Measurements from ENCODE around the gene GP1BA. TPM values are rescaled to one million over a fixed set of nuclear protein-coding genes. Genes with fewer than 3 reads are reported as not detected.

The GP1BA gene
- total RNA-seq, 1 experiment from 2014 or later = not detected

- no peaks in the 10 kb centered on the region for H3K9me3 Mint-ChIP-seq (ENCODE audit: unreplicated experiment)
- BruUV-seq (replicated peaks) = no TSS peak
- ChIA-PET CTCF (interaction anchor here (0.6 to 12.8 kb wide), 7 partner anchors 10 to 189 kb away, joined by 3 to 88 read pairs (median 5); partner anchors contain the start of genes CHRNE, GLTPD2 and VMO1), POLR2A (interaction anchor here (0.6 to 2.0 kb wide), 6 partner anchors 9 to 160 kb away, joined by 3 to 5 read pairs (median 4); no protein-coding TSS in a partner anchor)
- TF ChIP-seq CTCF (IDR thresholded peaks at IDR 0.05; ENCODE audit: unreplicated experiment) = no peak
- no peak overlapping the region for H3K27ac Mint-ChIP-seq (ENCODE audit: low read depth, unreplicated experiment)
- H3K4me1 Mint-ChIP-seq (ENCODE audit: insufficient read depth, unreplicated experiment) = no peaks in the 10 kb centered on the region
- no peak for DNase-seq (ENCODE audit: unreplicated experiment)
- H3K36me3 Mint-ChIP-seq (ENCODE audit: insufficient read depth, unreplicated experiment) = peaks cover 78% of the 10 kb centered on the region
- intact Hi-C loops (cut with micrococcal nuclease) = no loop called here
- no peak overlapping the region for H3K4me3 Mint-ChIP-seq (ENCODE audit: unreplicated experiment)
- no peaks in the 10 kb centered on the region for H3K27me3 Mint-ChIP-seq (ENCODE audit: insufficient read depth, unreplicated experiment)
Measured at GRCh38 chr17:4891411-4892410, 40.4 kb upstream of the GP1BA start.

GRCh38 chr17:4892499-4893221 lies 39.4 kb upstream of the GP1BA start:
- intact Hi-C loops (cut with micrococcal nuclease) = no loop called here
- H3K4me3 Mint-ChIP-seq (ENCODE audit: unreplicated experiment) = no peak overlapping the region
- no peak overlapping the region for H3K27ac Mint-ChIP-seq (ENCODE audit: low read depth, unreplicated experiment)
- no peak for DNase-seq (ENCODE audit: unreplicated experiment)
- no peaks in the 10 kb centered on the region for H3K4me1 Mint-ChIP-seq (ENCODE audit: insufficient read depth, unreplicated experiment)
- H3K36me3 Mint-ChIP-seq (ENCODE audit: insufficient read depth, unreplicated experiment) = peaks cover 78% of the 10 kb centered on the region
- no TSS peak for BruUV-seq (replicated peaks)
- no peak for TF ChIP-seq CTCF (IDR thresholded peaks at IDR 0.05; ENCODE audit: unreplicated experiment)
- CTCF ChIA-PET = interaction anchor here (0.6 to 1.0 kb wide), 2 partner anchors 58 to 190 kb away, joined by 3 read pairs; no protein-coding TSS in a partner anchor
- no peaks in the 10 kb centered on the region for H3K9me3 Mint-ChIP-seq (ENCODE audit: unreplicated experiment)
- H3K27me3 Mint-ChIP-seq (ENCODE audit: insufficient read depth, unreplicated experiment) = no peaks in the 10 kb centered on the region
- POLR2A ChIA-PET = interaction anchor here (0.9 to 2.0 kb wide), 3 partner anchors 9 to 161 kb away, joined by 3 to 5 read pairs (median 4); no protein-coding TSS in a partner anchor

GRCh38 chr17:4893272-4893671 lies 38.8 kb upstream of the GP1BA start:
- Mint-ChIP-seq H3K36me3 (ENCODE audit: insufficient read depth, unreplicated experiment) (peaks cover 78% of the 10 kb centered on the region), H3K4me3 (ENCODE audit: unreplicated experiment) (no peak overlapping the region), H3K27ac (ENCODE audit: low read depth, unreplicated experiment) (no peak overlapping the region), H3K9me3 (ENCODE audit: unreplicated experiment) (no peaks in the 10 kb centered on the region), H3K27me3 (ENCODE audit: insufficient read depth, unreplicated experiment) (no peaks in the 10 kb centered on the region), H3K4me1 (ENCODE audit: insufficient read depth, unreplicated experiment) (no peaks in the 10 kb centered on the region)
- BruUV-seq (replicated peaks) = no TSS peak
- DNase-seq (ENCODE audit: unreplicated experiment) = no peak
- ChIA-PET POLR2A (no interaction called here), CTCF (no interaction called here)
- intact Hi-C loops (cut with micrococcal nuclease) = no loop called here
- no peak for TF ChIP-seq CTCF (IDR thresholded peaks at IDR 0.05; ENCODE audit: unreplicated experiment)

Measured in MCF 10A (cell line).